HG02852 (cell line): ENCODE measurements around the gene CENPI.
A peak's percentile ranks its signal among the peaks of the same experiment; 100 is the strongest.
"Not testable (repeated sequence)": the region's sequence is repeated elsewhere in the genome, so short reads cannot be mapped to it uniquely, and the experiment has no call there.

Experiments
- ATAC-seq: cut with Tn5 transposase; IDR thresholded peaks from one replicate; pipeline ENCODE4 v1.9.1; 2021; ENCODE audit warnings: mild to moderate bottlenecking, moderate library complexity; ENCODE audit not compliant: unreplicated experiment

CENPI gene, protein sequence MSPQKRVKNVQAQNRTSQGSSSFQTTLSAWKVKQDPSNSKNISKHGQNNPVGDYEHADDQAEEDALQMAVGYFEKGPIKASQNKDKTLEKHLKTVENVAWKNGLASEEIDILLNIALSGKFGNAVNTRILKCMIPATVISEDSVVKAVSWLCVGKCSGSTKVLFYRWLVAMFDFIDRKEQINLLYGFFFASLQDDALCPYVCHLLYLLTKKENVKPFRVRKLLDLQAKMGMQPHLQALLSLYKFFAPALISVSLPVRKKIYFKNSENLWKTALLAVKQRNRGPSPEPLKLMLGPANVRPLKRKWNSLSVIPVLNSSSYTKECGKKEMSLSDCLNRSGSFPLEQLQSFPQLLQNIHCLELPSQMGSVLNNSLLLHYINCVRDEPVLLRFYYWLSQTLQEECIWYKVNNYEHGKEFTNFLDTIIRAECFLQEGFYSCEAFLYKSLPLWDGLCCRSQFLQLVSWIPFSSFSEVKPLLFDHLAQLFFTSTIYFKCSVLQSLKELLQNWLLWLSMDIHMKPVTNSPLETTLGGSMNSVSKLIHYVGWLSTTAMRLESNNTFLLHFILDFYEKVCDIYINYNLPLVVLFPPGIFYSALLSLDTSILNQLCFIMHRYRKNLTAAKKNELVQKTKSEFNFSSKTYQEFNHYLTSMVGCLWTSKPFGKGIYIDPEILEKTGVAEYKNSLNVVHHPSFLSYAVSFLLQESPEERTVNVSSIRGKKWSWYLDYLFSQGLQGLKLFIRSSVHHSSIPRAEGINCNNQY

DNA sequence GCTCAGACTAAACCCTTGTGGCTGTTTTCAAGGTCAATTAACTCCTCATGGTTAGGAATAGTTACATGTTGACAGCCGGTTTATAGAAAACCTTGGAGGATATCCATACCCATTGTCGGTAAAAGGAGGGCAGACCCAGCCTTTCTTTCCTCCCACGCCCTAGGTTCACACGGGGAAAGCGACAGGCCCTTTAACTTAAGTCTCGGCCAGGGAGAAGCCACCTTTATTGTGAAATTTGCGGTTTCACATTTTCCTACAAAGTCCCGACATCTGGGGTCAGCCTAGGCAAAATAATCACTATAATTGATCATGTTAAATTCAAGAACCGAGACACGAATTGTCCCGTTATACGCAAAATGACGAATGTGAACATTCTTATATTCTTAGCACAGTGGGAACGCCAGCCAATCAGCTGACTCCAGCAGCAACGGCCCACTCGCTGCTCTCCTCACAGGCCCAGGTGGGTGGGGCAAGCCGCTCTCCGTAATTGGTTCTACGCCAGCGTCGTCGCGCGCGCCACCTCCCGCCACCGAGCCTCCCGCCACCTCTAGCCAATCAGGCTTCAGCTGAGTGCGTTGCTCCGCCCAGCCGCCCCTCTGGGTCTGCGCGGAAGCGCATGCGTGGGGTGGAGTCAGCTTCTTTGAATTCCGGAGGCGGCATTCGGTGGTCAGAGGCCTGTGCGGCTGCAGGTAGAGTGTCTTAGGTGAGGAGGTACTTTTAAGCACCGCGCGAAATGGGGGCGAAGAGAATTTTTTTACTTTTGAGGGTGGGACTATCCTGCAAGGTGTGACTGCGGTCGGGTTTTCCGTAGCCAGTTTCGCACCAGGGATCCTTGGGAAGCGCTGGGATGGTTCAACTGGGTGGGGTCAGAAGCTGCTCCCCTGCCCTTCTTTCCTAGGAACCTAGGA, at the start of gene CENPI:
Gene CENPI (plus strand): TSS at position 659 of the 908 bp plus-strand sequence. CDS start 2,867 bp downstream, outside the sequence.
- ATAC-seq = peak; percentile 100

DNA sequence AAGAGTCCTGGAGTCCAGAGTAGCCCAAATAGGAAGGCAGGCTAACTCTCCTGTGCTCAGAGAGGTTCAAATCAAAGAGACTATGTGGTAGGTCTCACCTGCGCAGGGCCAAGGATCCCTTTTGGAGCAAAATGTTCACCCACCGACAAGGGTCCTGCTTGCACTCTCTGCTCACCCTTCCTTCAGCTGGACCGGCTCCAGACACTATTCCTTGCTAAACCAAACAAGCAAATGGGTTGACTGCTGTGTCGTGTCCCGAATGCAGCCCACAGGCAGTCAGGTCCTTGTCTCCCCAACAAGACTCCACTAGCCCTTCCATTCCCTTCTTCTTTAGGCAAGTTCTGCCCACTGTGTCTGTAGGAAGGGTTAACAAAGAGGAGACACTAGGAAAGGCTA, 46.9 kb upstream of the CENPI start:
- peak; percentile 8 for ATAC-seq

- ATAC-seq = peak; percentile 94
Observed at GRCh38 chrX:101051549-101052302, 46.3 kb upstream of the CENPI start, which contains the start of gene TRMT2B. TRMT2B (minus strand) TSS chrX:101052111; CDS start chrX:101042289, 9,822 bp downstream.

DNA sequence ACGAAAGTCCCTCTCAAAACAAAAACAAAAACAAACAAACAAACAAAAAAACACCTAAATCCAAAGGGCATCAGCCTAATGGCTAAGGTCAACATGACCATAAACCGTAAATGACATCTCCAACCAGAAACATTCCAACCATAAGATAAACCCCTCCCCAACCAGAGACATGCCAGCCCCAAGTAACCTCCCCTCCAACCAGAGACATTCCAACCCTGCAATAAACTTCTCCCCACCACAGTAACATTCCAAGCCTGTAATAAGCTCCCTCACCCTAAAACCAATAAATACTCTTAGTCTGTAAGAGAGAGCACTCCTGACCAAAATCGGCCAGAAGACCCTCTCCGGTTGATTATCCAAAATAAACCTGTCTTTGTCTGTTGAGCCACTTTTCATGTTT, 41.5 kb upstream of the CENPI start:
- not testable (repeated sequence) for ATAC-seq

GRCh38 chrX:101057093-101057714, 40.8 kb upstream of the CENPI start:
- ATAC-seq = peak; percentile 94

DNA sequence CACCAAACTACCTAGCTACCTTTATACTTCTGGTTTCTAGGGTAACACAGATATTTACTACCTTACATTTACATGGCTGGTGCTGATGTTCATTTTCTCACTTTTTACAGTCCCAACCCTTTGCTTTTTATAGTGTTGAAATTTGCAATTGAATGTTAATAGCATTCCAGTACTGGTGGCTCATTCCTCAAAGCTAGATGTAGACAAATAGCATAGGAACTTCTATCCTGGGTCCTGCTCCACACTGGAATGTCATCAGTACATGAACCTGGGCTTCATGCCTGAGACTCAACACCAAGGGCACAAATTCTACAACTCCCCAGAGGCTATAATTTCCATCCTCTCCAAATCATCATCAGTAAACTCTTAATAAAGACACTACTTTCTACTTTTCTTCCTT, 35.8 kb upstream of the CENPI start:
- no peak for ATAC-seq

- no peak for ATAC-seq
Observed at GRCh38 chrX:101071582-101071981, 26.4 kb upstream of the CENPI start.

DNA sequence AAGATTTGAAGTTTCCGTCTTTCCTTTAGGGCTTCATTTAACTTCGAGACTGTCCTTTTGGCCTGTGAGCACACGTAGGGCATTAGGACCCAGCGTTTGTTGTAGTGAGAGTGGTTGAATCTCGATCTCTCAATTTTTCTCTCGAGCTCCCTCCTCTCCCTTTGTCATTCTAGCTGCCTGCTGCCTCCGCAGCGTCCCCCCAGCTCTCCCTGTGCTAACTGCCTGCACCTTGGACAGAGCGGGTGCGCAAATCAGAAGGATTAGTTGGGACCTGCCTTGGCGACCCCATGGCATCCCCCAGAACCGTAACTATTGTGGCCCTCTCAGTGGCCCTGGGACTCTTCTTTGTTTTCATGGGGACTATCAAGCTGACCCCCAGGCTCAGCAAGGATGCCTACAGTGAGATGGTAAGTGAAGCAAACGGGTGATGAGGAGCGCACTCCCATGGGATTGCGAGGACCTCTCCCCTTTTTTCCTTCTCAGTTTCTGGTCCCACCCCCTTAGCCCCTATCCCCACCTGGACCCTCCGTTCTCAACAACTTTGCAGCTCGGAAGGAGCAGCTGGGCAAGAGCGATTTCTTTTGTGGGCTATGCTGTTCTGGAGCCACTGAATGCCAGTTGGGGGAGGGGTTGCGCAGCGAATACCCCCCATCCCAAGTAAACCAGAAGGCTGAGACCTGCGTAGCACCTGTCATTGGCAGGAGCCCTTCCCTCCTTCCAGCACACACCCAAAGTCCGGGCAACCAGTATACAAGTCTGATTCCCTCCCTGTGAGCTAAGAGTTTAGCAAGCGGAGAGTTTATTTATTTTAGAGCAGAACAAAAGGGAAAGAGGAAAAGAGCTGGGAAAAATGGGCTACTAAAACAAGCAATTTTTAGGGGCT, 19.0 kb upstream of the CENPI start, which contains the start of gene TMEM35A:
Gene TMEM35A (plus strand): TSS at position 164 of the 883 bp plus-strand sequence. CDS start 124 bp downstream, at position 288.
- ATAC-seq = no peak

DNA sequence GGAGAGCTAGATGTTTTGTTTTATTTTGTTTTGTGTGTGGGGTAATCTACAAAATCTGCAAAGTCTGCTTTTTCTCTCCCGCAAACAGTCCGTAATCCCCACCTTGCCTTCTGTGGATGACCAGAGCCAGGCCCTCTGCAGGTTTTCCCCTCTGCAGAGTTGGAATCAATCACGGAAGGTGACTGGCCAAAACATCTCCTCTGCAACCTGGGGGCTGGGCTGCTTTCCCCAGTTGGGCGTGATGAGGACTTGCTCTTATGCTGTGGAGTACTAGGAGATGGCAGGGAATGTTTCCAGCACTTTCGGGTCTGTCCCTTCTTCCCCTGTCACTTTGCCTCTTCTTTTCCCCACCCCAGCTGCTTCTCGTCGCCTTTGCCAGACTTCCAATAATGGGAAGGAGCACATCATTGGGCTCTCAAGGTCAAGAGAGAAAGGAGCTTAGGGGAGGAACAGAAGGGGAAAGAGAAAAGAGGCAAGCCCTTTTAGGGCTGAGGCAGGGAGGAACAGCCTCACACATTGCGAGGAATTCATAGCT, 18.2 kb upstream of the CENPI start:
- ATAC-seq = no peak

GRCh38 chrX:101080326-101081124, 17.5 kb upstream of the CENPI start:
- ATAC-seq = no peak

- no peak for ATAC-seq
Observed at GRCh38 chrX:101081231-101081630, 16.8 kb upstream of the CENPI start.

- no peak for ATAC-seq
Observed at GRCh38 chrX:101091817-101092216, 6.2 kb upstream of the CENPI start.

- ATAC-seq = no peak
Observed at GRCh38 chrX:101108284-101108683, 10.3 kb downstream of the CENPI start.

- no peak for ATAC-seq
Observed at GRCh38 chrX:101117701-101118100, 19.7 kb downstream of the CENPI start.

DNA sequence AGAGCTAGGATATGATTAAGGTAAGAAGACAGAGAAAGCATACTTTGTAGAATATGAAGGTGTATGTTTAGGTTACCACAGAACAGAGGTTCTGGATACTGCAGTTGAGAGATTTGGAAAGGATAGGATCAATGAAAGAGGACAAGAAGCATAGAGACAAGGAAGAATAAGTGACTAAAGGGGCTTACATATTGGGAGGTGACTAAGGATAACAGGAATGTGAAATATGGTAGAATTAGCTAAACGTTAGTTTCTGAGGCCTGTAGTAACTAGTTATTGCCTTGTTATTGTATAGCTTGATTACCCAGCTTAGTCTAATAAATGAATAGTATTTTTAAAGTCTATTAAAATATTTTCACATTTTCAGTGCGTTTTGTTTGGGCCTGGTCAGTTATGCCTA, 38.2 kb downstream of the CENPI start:
- no peak for ATAC-seq
